A673 (cell line): ENCODE results near the gene MRPL58.
"Not testable (repeated sequence)": the region's sequence is repeated elsewhere in the genome, so short reads cannot be mapped to it uniquely, and the experiment has no call there.

Source experiments
- EZH2 ChIP-seq: fragments of 200-600 bp; sonication (generic); IDR thresholded peaks from 2 replicates; pipeline ENCODE4 v1.6.1; 2017; ENCODE audit warnings: borderline replicate concordance, low read depth, mild to moderate bottlenecking, mixed read lengths, antibody characterized with exemption, low read length; ENCODE audit not compliant: poor library complexity, severe bottlenecking
- TF ChIP-seq, protein P1 (sequence below): fragments of 300-800, 200-600 bp; sonication (generic); conservative IDR thresholded peaks from 2 replicates; pipeline ENCODE4 v1.5.1; 2017; ENCODE audit warnings: low read depth, mild to moderate bottlenecking, antibody characterized with exemption, low read length, moderate library complexity, mixed read lengths

DNA sequence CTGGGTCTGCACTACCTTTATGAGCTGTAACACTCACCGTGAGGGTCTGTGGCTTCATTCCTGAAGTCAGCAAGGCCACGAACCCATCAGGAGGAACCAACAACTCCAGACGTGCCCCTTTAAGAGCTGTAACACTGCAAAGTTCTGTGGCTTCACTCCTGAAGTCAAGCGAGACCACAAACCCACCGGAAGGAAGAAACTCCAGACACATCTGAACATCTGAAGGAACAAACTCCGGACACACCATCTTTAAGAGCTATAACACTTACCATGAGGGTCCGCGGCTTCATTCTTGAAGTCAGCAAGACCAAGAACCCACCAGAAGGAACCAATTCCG is 12.9 kb downstream of the MRPL58 start:
- TF ChIP-seq EZH2 = not testable (repeated sequence)
- TF ChIP-seq, protein P1, sequence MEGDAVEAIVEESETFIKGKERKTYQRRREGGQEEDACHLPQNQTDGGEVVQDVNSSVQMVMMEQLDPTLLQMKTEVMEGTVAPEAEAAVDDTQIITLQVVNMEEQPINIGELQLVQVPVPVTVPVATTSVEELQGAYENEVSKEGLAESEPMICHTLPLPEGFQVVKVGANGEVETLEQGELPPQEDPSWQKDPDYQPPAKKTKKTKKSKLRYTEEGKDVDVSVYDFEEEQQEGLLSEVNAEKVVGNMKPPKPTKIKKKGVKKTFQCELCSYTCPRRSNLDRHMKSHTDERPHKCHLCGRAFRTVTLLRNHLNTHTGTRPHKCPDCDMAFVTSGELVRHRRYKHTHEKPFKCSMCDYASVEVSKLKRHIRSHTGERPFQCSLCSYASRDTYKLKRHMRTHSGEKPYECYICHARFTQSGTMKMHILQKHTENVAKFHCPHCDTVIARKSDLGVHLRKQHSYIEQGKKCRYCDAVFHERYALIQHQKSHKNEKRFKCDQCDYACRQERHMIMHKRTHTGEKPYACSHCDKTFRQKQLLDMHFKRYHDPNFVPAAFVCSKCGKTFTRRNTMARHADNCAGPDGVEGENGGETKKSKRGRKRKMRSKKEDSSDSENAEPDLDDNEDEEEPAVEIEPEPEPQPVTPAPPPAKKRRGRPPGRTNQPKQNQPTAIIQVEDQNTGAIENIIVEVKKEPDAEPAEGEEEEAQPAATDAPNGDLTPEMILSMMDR = not testable (repeated sequence)
